ENCODE measurements around the gene SLC6A19.
A peak's percentile ranks its signal among the peaks of the same experiment; 100 is the strongest.

The SLC6A19 gene

DNA sequence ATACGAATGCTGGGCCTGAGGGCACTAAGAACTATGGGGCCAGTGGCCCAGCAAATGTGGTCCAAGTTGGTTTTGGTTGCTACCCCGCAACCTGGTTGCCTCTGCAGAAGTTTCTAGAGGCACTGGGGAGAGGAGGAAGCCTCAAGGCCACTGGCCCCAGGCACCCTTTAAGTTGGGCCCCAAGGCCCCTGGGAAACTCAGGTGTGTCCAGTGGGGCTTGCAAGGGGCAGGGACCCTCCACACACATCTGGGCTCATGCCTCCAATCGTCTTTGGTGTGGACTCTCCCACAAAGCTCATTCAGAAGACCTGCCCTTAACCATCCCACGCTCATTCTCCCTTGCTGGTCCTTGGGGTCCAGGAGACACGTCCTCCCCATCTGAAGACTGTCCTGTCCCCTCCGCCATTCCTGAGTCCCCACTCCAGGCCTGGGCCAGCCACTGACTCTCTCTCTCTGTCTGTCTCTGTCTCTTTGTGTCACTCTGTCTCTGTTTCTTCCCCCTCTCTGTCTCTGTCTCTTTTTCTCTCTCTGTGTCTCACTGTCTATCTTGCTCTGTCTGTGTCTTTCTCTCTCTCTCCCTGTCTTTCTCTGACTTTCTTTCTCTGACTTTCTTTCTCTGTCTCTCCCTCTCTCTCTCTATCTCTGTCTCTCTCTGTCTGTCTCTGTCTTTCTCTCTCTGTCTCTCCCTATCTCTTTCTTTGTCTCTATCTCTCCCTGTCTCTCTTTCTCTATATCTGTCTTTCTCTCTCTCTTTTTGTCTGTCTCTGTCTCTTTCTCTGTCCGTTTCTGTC is 3.3 kb upstream of the SLC6A19 start:
- no peak for DNase-seq

DNA sequence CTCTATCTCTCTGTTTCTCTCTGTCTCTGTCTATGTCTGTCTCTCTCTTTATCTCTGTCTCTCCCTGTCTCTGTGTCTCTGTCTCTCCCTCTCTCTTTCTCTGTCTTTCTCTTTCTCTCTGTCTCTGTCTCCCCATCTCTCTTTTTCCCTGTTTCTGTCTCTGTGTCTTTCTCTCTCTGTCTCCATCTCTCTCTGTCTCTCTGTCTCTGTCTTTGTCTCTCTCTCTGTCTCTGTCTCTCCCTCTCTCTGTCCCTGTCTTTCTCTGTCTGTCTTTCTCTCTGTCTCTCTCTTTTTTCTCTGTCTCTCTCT is 2.1 kb upstream of the SLC6A19 start:
- DNase-seq, result no peak

- DNase-seq, result no peak
Measured at GRCh38 chr5:1199649-1200494, 1.5 kb upstream of the SLC6A19 start.

DNA sequence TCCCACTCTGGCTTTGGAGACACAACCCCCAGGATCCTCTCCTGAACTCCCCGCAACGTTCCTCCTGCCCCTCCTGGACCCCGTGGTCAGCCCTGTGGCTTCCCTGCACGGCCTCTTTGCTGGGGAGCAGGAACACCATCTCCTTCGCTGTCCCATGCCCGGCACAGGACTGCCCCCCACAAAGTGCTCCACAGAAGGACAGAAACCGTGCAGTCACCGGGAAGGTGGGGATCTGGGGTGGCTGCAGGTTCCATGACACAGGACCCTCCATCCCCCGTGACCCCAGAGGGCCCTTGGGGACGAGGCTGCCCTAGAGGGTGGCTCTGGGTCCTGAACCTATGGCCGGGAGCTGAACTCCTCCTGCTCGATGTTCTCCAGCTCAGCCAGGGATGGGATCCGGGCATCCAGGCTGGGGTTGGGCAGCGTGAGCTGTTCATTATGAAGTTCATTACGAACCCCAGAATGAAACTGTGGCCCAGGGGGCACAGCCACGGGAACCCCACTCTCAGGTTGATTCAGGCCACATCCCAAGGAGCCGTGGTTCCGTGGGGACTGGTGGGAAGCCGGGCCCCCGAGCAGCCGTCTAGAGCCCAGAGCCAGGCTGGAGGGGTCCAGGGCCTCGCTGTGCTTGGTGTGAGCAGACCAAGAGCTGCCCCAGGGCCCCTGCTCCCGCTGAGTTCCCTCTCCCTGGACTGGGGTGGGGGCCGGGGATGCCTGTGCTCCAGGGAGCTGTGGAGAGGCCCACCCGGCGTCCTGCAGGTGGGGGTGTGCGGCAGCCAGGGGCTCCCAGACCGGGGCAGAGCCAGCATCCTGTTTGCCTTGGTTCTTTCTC is 684 bp upstream of the SLC6A19 start:
- DNase-seq, result no peak

DNA sequence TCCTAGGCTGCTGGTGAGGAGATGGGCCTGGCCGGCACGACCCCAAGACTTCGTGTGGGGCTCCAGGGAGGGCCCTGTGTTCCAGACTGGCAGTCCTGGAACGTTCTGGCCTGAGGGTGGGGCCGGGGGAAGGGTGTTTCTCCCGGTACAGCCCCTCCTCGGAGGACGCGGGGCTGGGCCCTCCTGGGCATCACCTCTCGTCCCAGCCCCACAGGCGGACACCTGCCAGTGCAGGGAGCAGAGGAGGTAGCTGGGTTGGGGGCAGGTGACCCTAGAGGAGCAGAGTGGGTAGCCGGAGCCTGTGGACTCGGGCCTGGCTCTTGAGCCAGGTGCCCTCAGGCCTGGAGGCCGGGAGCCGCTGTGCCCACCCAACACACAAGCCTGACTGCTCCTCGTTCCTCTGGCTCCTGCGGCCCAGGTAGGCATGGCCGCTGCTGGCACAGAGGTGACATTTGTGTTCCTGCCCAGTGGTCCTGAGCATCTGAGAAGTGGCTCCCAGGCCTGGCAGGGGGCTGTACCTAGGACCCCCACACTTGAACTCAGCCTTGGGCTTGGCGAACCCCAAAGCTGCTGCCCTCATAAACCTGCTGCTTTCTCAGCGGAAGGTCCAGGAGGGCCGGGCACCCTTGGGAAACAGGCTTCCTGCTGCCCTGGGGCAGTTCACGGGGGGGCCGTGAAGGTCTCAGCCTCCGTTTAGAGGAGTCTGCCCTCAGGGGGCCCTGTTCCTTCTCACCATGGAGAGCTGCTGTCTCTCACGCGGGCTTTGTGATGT is 817 bp downstream of the SLC6A19 start:
- no peak for DNase-seq

DNA sequence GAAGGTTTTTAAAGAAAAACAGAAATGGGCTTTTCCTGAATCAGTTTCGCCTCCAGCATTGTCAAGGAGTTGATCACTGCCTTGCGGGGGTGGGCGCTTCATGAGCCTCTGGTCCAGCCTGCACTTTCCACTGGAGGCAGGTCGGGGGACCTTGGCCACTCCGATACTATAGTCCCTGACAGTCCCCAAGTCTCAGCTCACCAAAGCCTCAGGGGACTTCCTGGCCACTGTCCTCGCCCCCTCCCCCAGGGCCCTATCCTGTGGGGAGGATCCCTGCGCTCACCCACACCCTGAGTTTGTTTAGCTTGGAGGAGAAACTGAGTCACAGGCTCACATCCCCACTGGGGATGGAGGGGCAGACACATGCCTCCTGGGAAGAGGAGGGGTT is 1.4 kb downstream of the SLC6A19 start:
- no peak for DNase-seq

DNA sequence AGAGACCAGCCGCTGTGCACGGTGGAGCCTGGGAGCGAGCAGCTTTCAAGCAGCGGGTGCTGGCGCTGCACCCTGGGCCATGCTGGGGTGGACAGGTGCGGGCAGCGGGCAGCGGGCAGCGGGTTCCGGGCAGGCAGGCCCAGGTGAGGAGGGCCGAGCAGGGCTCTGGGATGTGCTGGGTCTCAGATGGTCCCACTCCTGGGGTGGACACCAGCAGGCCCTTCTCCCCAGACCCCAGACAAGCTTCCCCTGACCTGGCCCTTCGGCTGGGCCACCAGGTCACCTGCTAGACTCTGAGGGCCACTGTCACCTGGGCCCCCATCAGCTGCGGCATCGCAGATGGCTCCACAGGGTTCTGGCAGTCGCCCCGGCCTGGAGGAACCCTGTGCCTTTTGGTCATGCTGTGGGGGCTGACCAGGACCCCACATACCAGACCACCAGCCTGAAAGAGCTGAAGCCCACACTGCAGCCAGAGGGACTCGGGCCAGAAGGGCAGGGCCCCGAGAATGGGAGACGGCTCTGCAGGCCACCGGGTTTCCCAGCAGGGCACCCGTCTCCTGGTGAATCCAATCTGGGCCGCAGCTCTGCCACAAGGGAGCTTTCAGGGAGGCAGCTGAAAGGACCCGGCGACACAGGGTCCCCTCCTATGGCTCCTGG is 2.0 kb downstream of the SLC6A19 start:
- DNase-seq, result no peak

GRCh38 chr5:1203968-1204692 is 2.7 kb downstream of the SLC6A19 start:
- DNase-seq, result no peak

- DNase-seq, result peak; percentile 62
Measured at GRCh38 chr5:1204693-1205242, 3.4 kb downstream of the SLC6A19 start.

GRCh38 chr5:1205255-1206180 is 4.1 kb downstream of the SLC6A19 start:
- DNase-seq, result no peak

GRCh38 chr5:1206521-1207412 is 5.4 kb downstream of the SLC6A19 start:
- DNase-seq, result no peak

DNA sequence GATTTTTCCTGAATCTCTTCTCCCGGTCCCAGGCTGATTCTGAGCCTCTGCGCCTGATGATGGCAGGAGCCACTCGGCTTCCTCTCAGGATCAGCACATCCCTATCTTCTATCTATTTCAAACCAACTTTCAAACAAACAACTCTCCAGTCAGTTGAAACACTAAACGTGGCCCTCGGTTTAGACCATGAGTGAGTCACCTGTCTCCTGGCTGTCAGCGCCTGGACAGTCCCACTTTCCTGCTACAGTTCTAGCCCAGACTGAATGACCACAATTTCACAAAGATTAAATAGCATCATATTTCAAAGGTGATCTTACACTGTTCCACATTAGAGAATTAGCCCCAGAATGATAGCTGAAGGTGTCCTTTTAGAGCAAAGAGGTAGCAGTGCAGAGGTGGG is 6.2 kb downstream of the SLC6A19 start:
- DNase-seq, result no peak

DNA sequence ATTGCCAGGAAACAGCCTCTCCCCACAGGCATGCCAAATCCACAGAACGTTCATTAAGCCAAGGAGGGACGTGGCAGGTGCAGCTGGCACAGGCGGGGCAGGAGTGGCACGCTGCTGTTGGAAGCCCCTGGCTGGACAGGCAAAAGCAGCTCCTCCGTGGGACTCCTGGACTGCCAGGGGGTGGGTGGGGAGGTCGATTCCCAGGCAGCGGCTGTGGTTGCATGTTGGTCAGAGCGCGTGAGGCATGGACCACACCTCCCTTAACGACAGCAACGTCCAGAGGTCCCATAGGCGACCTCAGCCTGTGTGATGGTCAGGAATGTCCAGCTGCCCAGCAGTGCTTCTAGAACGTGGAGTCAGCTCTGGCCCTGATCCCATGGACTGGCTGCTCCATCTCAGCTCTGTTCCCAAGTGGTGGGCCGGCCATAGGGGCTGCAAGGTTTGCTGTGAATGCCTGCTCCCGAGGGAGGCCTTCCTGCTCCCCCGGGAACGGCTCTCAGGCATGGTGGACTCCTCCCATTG is 6.9 kb downstream of the SLC6A19 start:
- DNase-seq, result no peak

GRCh38 chr5:1208743-1209488 is 7.5 kb downstream of the SLC6A19 start:
- DNase-seq, result no peak

DNA sequence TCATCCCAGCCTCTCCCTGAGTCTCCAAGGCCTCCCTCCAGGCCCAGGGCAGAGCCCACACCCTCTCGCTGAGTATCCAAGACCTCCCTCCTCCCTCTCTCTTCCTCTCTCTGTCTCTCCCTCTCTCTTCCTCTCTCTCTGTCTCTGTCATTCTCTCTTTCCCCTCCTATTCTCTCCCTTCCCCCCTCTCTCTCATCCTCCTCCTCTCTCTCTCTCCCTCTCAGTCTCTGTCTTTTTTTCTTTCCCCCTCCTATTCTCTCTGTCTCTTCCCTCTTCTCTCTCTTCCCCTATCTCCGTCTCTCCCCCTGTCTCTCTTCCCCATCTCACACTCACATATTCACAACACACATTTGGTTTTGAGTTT is 8.1 kb downstream of the SLC6A19 start:
- DNase-seq, result no peak

GRCh38 chr5:1209896-1210776 is 8.7 kb downstream of the SLC6A19 start:
- DNase-seq, result no peak

DNA sequence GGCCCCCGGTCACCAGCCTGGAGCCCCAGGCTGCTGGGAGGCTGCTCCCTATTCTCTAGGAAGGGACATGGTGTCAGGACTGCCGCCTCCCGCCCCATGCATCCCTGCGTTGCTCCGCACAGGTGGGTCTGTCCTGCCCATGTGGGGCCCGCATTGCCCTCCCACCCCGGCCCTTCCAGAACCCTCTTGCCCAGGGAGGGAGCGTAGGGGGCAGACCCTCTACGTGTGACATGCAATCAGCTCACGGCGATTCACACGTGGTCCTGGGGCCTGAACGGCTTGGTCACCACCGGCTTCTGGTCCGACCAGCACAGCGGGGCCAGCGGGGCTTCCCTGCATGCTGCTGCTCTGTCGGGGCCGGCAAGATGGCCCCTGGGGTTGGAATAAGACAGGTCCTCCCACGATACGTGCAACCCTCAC is 9.4 kb downstream of the SLC6A19 start:
- no peak for DNase-seq
